ENCODE data around the gene TGFA. TPM values are rescaled to one million over a fixed set of nuclear protein-coding genes. Genes with fewer than 3 reads are reported as not detected.

Gene TGFA
- total RNA-seq, 2 donors from 2014 or later, result 2.0 to 3.2 TPM

GRCh38 chr2:70498528-70498927 is 55.1 kb downstream of the TGFA start:
- TF ChIP-seq CTCF (conservative IDR thresholded peaks at IDR 0.05), result no peak
- H3K4me1 Mint-ChIP-seq, result peaks cover 5% of the 10 kb centered on the region
- H3K36me3 Mint-ChIP-seq (ENCODE audit: low read depth), result no peaks in the 10 kb centered on the region
- peaks cover 2% of the 10 kb centered on the region for H3K27me3 Mint-ChIP-seq (ENCODE audit: insufficient read depth)
- WGBS, 2 experiments (ENCODE audit: insufficient coverage in 1 of 2, insufficient read length in 1 of 2), result 83 to 88% methylated on average over 1 of the region's 1 CpG
- Histone ChIP-seq H3K36me3 (ENCODE audit: control insufficient read depth, insufficient read depth, low read length) (no peaks in the 10 kb centered on the region), H3K4me3 (ENCODE audit: low read length) (no peak overlapping the region), H3K27me3 (ENCODE audit: control insufficient read depth, insufficient read depth, low read length, poor library complexity, severe bottlenecking) (peaks cover 6% of the 10 kb centered on the region), H3K4me1 (ENCODE audit: control insufficient read depth, insufficient read depth, low read length) (no peaks in the 10 kb centered on the region), H3K9ac (ENCODE audit: extremely low read depth, low read length, poor library complexity, severe bottlenecking) (no peak overlapping the region), H3K9me3 (ENCODE audit: control insufficient read depth, low read length) (no peaks in the 10 kb centered on the region), H3K27ac (ENCODE audit: low read depth, low read length) (no peak overlapping the region)
- no peak for DNase-seq
- no peaks in the 10 kb centered on the region for H3K9me3 Mint-ChIP-seq
- no peak overlapping the region for H3K4me3 Mint-ChIP-seq
- H3K27ac Mint-ChIP-seq, result no peak overlapping the region

- H3K27ac Mint-ChIP-seq, result no peak overlapping the region
- H3K9ac ChIP-seq (ENCODE audit: extremely low read depth, low read length, poor library complexity, severe bottlenecking), result no peak overlapping the region
- peak; percentile 69 for TF ChIP-seq CTCF (conservative IDR thresholded peaks at IDR 0.05)
- peaks cover 2% of the 10 kb centered on the region for H3K27me3 Mint-ChIP-seq (ENCODE audit: insufficient read depth)
- no peaks in the 10 kb centered on the region for H3K4me1 ChIP-seq (ENCODE audit: control insufficient read depth, insufficient read depth, low read length)
- no peaks in the 10 kb centered on the region for H3K36me3 ChIP-seq (ENCODE audit: control insufficient read depth, insufficient read depth, low read length)
- H3K4me3 Mint-ChIP-seq, result no peak overlapping the region
- H3K9me3 Mint-ChIP-seq, result no peaks in the 10 kb centered on the region
- peaks cover 6% of the 10 kb centered on the region for H3K27me3 ChIP-seq (ENCODE audit: control insufficient read depth, insufficient read depth, low read length, poor library complexity, severe bottlenecking)
- no peak overlapping the region for H3K27ac ChIP-seq (ENCODE audit: low read depth, low read length)
- H3K9me3 ChIP-seq (ENCODE audit: control insufficient read depth, low read length), result no peaks in the 10 kb centered on the region
- H3K4me1 Mint-ChIP-seq, result peaks cover 5% of the 10 kb centered on the region
- DNase-seq, result no peak
- H3K4me3 ChIP-seq (ENCODE audit: low read length), result no peak overlapping the region
- no peaks in the 10 kb centered on the region for H3K36me3 Mint-ChIP-seq (ENCODE audit: low read depth)
Observed at GRCh38 chr2:70498054-70498453, 55.6 kb downstream of the TGFA start.

- Histone ChIP-seq H3K4me1 (ENCODE audit: control insufficient read depth, insufficient read depth, low read length) (no peaks in the 10 kb centered on the region), H3K9ac (ENCODE audit: extremely low read depth, low read length, poor library complexity, severe bottlenecking) (no peak overlapping the region), H3K27ac (ENCODE audit: low read depth, low read length) (no peak overlapping the region), H3K36me3 (ENCODE audit: control insufficient read depth, insufficient read depth, low read length) (no peaks in the 10 kb centered on the region), H3K4me3 (ENCODE audit: low read length) (no peak overlapping the region), H3K9me3 (ENCODE audit: control insufficient read depth, low read length) (no peaks in the 10 kb centered on the region), H3K27me3 (ENCODE audit: control insufficient read depth, insufficient read depth, low read length, poor library complexity, severe bottlenecking) (peaks cover 6% of the 10 kb centered on the region)
- Mint-ChIP-seq H3K36me3 (ENCODE audit: low read depth) (no peaks in the 10 kb centered on the region), H3K9me3 (no peaks in the 10 kb centered on the region), H3K4me1 (peaks cover 4% of the 10 kb centered on the region), H3K4me3 (no peak overlapping the region), H3K27me3 (ENCODE audit: insufficient read depth) (peaks cover 2% of the 10 kb centered on the region), H3K27ac (no peak overlapping the region)
- WGBS, 2 experiments (ENCODE audit: insufficient coverage in 1 of 2, insufficient read length in 1 of 2), result 88 to 90% methylated on average over 4 to 5 of the region's 5 CpGs
- TF ChIP-seq CTCF (conservative IDR thresholded peaks at IDR 0.05), result no peak
- no peak for DNase-seq
Observed at GRCh38 chr2:70496819-70497218, 56.8 kb downstream of the TGFA start.
